Stomach smooth muscle (tissue), 2 donors: Measurements from ENCODE around the gene CIDEA.

Experiments used
- H3K27ac ChIP-seq: one replicate; pipeline ENCODE4 v1.7.0; 2013; ENCODE audit warnings: mild to moderate bottlenecking, low read length, inconsistent platforms
- H3K27me3 ChIP-seq, 2 donors: one replicate each; pipeline ENCODE4 v1.7.0; 2013; ENCODE audit warnings: low read length in 2 of 2; ENCODE audit not compliant: insufficient read depth in 2 of 2, control insufficient read depth in 1 of 2
- H3K36me3 ChIP-seq, 2 donors: one replicate each; pipeline ENCODE4 v1.7.0; 2013; ENCODE audit warnings: low read length in 2 of 2; ENCODE audit not compliant: control insufficient read depth in 2 of 2, insufficient read depth in 2 of 2
- H3K4me1 ChIP-seq: one replicate; pipeline ENCODE4 v1.7.0; 2013; ENCODE audit warnings: low read length; ENCODE audit not compliant: control insufficient read depth, insufficient read depth
- H3K4me3 ChIP-seq, 2 donors: one replicate each; pipeline ENCODE4 v1.7.0; 2013; ENCODE audit warnings: low read length in 2 of 2
- H3K9ac ChIP-seq, 2 donors: one replicate each; pipeline ENCODE4 v1.7.0; 2013; ENCODE audit warnings: low read length in 2 of 2, mild to moderate bottlenecking in 1 of 2
- H3K9me3 ChIP-seq, 2 donors: one replicate each; pipeline ENCODE4 v1.7.0; 2013; ENCODE audit warnings: low read length in 2 of 2; ENCODE audit not compliant: control insufficient read depth in 2 of 2
- donor health status: healthy.
- donor health status: Pancreatic carcinoma.

The CIDEA gene

DNA sequence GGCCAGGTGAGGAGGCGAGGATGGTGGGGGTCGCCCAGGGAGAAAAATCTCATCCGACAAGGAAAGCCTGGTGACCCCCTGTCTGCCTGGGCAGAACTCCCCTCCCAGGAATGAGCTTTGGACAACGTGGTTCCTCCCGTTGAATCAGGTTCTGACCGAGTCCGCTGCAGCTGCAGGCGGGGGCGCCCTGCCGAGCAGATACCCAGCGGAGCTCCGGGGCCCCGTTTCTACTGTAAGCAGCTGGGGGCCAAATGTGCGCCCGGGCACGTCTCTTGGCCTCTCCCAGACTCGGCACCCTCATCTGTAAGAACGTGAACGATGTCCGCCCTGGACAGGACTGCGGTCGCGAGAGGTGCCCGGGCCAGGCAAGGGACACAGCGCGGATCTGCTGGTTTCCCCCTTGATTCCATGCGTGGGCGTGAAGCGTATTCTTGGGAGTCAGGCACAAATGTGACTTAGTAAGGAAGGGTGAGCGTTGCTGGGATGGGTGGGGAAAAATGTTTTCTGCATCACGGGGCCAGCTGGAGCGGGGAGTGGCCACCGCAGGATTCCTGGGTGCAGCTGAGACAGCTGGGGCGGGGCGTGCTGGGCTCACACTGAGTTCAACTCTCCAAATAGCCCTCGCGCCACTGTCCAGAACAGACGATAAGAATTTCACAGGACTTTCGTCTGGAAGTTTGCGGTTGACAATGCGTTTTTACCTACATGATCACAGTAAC, 33.7 kb downstream of the CIDEA start:
- Histone ChIP-seq H3K4me1 (peaks cover 24% of the 10 kb centered on the region), H3K9me3 (no peaks in the 10 kb centered on the region), H3K4me3 (peak overlapping the region; percentile 81 to 82), H3K9ac (peak overlapping the region; percentile 81 to 88), H3K27me3 (no peaks in the 10 kb centered on the region), H3K27ac (peak overlapping the region; percentile 91), H3K36me3 (no peaks in the 10 kb centered on the region)

DNA sequence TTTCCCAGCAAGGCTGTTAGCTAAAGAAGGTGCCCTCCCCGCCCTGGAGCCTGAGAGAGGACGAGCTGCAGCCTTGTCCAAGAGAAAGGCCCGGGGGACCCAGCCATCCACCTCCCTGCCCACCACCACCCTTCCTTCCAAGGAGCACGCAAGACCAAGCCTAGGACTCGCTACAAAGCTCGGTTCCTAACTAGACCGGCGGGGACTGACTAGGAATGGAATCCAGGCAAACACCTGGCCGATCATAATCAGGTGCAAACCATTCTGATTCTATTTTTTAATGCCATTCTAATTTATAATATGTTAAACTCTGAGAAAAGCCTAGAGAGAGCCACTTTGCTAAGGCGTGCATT, 34.2 kb downstream of the CIDEA start:
- Histone ChIP-seq H3K4me1 (peaks cover 24% of the 10 kb centered on the region), H3K36me3 (no peaks in the 10 kb centered on the region), H3K9me3 (no peaks in the 10 kb centered on the region), H3K9ac (peak overlapping the region; percentile 81 to 88), H3K27ac (peak overlapping the region; percentile 91), H3K27me3 (no peaks in the 10 kb centered on the region), H3K4me3 (peak overlapping the region; percentile 81 to 82)

DNA sequence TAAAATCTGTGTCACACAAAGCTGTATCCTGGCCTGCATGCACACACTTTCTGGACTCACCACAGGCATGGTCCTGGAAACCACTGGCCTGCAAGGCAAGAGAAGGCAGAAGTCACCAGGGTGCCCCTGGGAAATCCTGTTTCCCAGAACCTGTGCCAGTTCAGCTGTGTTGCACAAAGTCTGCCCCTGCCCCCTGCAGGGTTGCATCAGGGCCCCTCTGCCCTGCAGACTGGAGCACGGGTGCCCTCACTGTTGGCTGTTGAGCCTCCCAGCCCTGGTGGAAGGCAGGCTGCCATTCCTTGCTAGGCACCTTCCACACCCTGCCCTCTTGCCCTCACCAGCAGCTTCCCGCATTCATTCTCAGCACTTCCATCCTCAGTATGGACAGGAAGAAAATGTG, 35.9 kb downstream of the CIDEA start:
- peaks cover 24% of the 10 kb centered on the region for H3K4me1 ChIP-seq
- H3K27me3 ChIP-seq, result peaks cover 0 to 2% of the 10 kb centered on the region in 2 donors
- no peak overlapping the region for H3K27ac ChIP-seq
- H3K4me3 ChIP-seq, result no peak overlapping the region
- no peaks in the 10 kb centered on the region for H3K9me3 ChIP-seq
- H3K36me3 ChIP-seq, result no peaks in the 10 kb centered on the region
- H3K9ac ChIP-seq, result no peak overlapping the region

DNA sequence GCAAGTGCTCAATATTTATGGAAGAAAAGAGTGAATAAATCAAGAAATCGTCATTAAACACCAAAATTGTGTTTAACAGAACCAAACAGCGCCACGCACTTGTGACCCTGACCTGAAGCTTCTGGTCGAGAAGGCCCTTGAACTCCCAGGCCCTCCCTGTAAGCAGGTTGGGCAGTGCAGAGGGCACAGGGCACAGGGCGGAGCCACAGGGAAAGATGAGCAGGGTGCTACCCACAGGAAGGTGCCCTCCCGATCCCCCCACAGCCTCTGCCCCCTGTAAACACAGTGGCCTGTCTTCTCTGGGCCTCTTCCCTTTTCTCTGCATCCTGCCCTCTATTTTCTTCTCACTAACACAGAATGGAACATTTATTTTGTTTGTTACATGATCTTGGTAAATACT, 37.0 kb downstream of the CIDEA start:
- no peak overlapping the region for H3K4me3 ChIP-seq
- H3K9me3 ChIP-seq, result no peaks in the 10 kb centered on the region

DNA sequence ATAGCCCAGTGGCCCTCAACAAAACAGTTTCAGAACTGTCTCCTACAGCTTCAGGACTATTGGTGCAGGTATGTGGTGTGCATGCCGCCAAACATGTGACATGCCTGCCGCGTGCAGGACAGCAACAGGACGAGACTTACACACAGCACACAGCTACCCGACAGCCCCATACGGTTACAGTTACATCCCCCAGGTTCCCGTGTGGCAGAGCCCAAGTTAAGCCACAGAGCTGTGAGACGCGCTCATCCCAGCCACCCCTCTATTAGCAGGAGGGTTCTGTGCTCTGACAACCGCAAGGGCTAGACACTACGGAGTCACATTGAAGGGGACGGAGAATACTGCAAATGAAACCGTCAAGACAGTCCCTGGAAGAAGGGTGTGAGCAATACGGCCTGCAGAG, 37.5 kb downstream of the CIDEA start:
- Histone ChIP-seq H3K4me1 (peaks cover 24% of the 10 kb centered on the region), H3K27ac (no peak overlapping the region), H3K27me3 (peaks cover 0 to 2% of the 10 kb centered on the region in 2 donors), H3K9me3 (no peaks in the 10 kb centered on the region), H3K9ac (no peak overlapping the region), H3K4me3 (no peak overlapping the region), H3K36me3 (no peaks in the 10 kb centered on the region)

More for the DNA sequence above, 37.0 kb downstream of the CIDEA start:
- peaks cover 0 to 2% of the 10 kb centered on the region in 2 donors for H3K27me3 ChIP-seq
- H3K9ac ChIP-seq, result no peak overlapping the region
- no peaks in the 10 kb centered on the region for H3K36me3 ChIP-seq
- no peak overlapping the region for H3K27ac ChIP-seq
- H3K4me1 ChIP-seq, result peaks cover 24% of the 10 kb centered on the region

DNA sequence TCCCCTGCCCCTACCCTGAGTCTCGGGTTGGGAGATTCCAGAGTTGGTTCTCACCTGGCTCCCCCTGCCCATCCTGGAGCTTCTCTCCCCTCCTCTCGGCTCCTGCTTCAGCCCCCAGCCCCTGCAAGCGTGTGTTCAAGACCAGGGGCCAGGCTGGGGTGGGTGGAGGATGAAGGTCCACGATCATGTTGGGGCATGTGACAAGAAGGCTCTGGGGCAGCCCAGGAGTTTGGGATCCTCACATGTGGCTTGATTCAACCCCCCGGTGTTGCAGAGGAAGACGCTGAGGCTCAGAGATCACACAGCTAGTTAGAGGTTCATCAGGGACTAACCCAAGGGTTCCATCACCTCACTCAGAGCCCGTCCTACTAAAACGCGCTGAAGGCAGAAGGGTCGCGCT, 39.7 kb downstream of the CIDEA start:
- Histone ChIP-seq H3K4me1 (peaks cover 6% of the 10 kb centered on the region), H3K36me3 (no peaks in the 10 kb centered on the region), H3K27me3 (peaks cover 0 to 2% of the 10 kb centered on the region in 2 donors), H3K4me3 (no peak overlapping the region), H3K27ac (no peak overlapping the region), H3K9ac (no peak overlapping the region), H3K9me3 (no peaks in the 10 kb centered on the region)

DNA sequence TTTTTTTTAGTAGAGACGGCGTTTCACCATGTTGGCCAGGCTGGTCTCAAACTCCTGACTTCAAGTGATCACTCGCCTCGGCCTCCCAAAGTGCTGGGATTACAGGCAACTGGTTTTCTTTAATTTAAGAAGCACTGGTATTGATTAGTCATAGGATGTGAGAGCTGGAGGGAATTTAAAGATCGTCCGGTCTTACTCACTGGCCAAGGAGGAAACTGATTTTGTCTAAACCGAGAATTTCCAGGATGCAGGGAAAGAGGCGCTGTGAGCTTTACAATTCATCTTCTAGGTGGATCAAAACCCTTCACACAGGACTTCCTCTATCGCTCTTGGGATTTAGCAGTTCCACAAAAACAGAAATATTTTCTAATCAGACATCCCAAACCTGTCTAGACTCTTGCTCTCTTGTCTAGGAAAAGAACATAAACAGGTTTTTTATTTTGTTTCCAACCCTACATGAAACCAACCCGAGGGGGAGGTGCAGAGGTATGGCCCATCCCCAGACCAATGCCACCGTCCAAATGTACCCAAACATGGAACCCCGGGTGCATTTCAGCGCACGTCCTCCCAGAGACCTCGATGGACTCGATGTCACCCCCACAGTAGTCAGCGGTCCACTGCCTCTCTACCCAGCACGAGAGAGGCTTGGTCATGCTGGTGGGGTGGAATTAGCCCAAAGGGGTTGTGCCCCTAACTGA, 41.4 kb downstream of the CIDEA start:
- Histone ChIP-seq H3K4me1 (no peaks in the 10 kb centered on the region), H3K27ac (no peak overlapping the region), H3K9ac (no peak overlapping the region), H3K4me3 (no peak overlapping the region), H3K36me3 (no peaks in the 10 kb centered on the region), H3K27me3 (peaks cover 0 to 2% of the 10 kb centered on the region in 2 donors), H3K9me3 (no peaks in the 10 kb centered on the region)

DNA sequence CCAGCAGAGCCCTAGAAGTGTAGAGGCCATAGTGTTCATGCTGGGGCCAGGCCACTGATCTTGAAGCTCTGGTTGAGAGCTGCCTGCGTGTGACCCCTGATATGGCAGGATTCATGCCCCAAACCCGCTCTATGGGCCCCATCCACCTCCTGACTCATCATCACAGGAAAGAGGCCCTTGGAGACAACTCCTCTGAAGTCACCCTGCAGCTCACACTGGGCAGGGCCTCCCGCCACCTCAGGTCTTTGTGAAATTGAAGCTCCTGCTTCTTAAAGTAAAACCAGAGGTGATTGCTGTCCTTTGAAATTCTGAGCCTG, 41.9 kb downstream of the CIDEA start:
- Histone ChIP-seq H3K27ac (no peak overlapping the region), H3K4me1 (no peaks in the 10 kb centered on the region), H3K9ac (no peak overlapping the region), H3K36me3 (no peaks in the 10 kb centered on the region), H3K27me3 (peaks cover 0 to 2% of the 10 kb centered on the region in 2 donors), H3K9me3 (no peaks in the 10 kb centered on the region), H3K4me3 (no peak overlapping the region)

DNA sequence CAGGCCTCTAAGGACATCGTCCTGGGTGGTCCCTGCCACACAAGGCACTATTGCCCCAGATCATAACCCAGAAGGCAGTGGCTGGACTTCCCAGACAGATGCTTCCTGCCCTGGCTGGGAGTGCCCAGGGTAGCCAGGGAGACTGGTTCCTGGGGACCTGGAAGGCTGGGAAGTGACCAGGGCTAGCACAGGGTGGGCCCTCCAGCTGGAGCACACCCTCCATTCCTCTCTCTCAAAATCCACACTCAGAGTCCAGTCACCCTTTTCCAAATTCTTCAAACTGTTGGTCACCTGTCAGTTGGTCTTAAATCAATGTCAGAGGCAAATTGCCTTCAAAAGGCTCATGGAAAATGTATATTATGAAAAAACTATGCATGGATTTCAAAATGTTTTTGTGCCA, 42.3 kb downstream of the CIDEA start:
- Histone ChIP-seq H3K4me3 (no peak overlapping the region), H3K4me1 (no peaks in the 10 kb centered on the region), H3K9me3 (no peaks in the 10 kb centered on the region), H3K27ac (no peak overlapping the region), H3K27me3 (peaks cover 0 to 2% of the 10 kb centered on the region in 2 donors), H3K36me3 (no peaks in the 10 kb centered on the region), H3K9ac (no peak overlapping the region)

DNA sequence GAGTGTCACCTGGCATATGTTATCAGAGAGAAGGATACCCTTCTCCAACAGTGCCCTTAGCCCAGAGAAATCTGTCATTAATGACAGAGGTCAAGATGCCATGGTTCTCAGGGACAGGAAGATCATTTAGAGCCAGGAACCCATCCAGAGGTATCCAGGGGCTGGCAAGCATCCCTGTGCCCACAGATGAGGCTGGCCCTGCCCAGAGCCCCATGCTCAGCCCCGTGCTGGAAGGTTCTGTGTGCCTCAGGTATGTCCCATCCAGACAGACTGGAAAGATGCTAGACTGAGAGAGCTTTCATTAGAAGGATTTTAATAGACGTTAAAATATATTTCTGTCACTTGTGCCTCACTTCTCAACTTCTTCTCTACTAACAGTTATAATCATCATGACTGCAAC, 45.7 kb downstream of the CIDEA start:
- H3K4me3 ChIP-seq, result no peak overlapping the region
- peaks cover 2% of the 10 kb centered on the region for H3K4me1 ChIP-seq
- no peak overlapping the region for H3K9ac ChIP-seq
- H3K36me3 ChIP-seq, result no peaks in the 10 kb centered on the region
- no peak overlapping the region for H3K27ac ChIP-seq
- H3K27me3 ChIP-seq, result no peaks in the 10 kb centered on the region
- H3K9me3 ChIP-seq, result no peaks in the 10 kb centered on the region
